H1 (cell line): Measurements from ENCODE around the gene KCNT1. TPM values are rescaled to one million over a fixed set of nuclear protein-coding genes. Genes with fewer than 3 reads are reported as not detected.

Experiments
- CBX8 ChIP-seq: fragments of 300-800, 300-1000 bp; sonication (generic); IDR thresholded peaks from 2 replicates; pipeline ENCODE4 v1.7.1; 2016; ENCODE audit warnings: low read depth, low read length, borderline replicate concordance
- SP4 ChIP-seq: IDR thresholded peaks from 2 replicates; pipeline ENCODE4 v1.6.1; 2012; ENCODE audit warnings: low read length, inconsistent platforms
- TCF12 ChIP-seq: IDR thresholded peaks from 2 replicates; pipeline ENCODE4 v1.6.1; 2011; ENCODE audit warnings: low read depth, mild to moderate bottlenecking, low read length
- polyA plus RNA-seq, 7 experiments: library from polyadenylated mRNA; depleted of rRNA in 3 of 7; stranded (reverse) in 5 of 7; unstranded in 2 of 7; fragments of >200 nt in 5 of 7; fragments of 200-250 nt in 2 of 7; gene quantifications; 1 replicate in 5 of 7; 2 replicates in 1 of 7; 4 replicates in 1 of 7; pipeline versions ENCODE4 v1.2.1 to v1.2.3, GENCODE V29; 2011 to 2013; ENCODE audit warnings: missing spikeins in 2 of 7, mixed read lengths in 2 of 7
- total RNA-seq: library from RNA; stranded (reverse); fragmentation: NEBNext Ultra II Directional; extraction: Animal tissue kit (Norgen Biotek cat#: 25700); gene quantifications from 2 replicates; pipeline ENCODE4 v1.2.1, GENCODE V29; 2021
- TF ChIP-seq, protein P1 (sequence below): fragments of 300-600 bp; sonication (generic); IDR thresholded peaks from 2 replicates; pipeline ENCODE4 v1.7.1; 2012; ENCODE audit warnings: low read length, moderate library complexity, mild to moderate bottlenecking, inconsistent platforms; ENCODE audit not compliant: insufficient replicate concordance

KCNT1 gene
- total and polyA plus RNA-seq, 2 of the 8 experiments (the other 6 are each of a cell fraction or from before 2014, with no cell fraction given) = 0.13 to 0.20 TPM

DNA sequence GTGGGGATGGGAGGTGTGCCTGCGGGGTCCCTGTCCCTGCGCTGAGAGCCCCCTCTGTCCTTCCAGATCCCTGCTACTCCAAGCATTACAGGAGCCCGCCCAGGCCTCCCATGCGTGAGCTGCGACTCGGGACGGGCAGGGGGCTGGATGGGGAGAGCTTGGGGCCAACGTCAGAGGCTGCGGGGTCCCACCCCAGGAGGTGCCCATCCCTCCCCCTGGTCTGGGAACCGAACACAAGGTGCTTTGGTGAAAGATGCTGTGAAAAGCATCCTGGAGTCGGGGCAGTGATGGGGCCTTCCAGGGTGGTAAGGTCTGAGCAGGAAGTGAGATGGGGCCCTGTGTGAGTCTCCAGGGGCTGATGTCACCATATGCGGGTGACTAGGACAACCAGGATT lies 36.2 kb upstream of the KCNT1 start (continued):
- no peak for TF ChIP-seq TCF12
- no peak for TF ChIP-seq SP4
- TF ChIP-seq, protein P1, sequence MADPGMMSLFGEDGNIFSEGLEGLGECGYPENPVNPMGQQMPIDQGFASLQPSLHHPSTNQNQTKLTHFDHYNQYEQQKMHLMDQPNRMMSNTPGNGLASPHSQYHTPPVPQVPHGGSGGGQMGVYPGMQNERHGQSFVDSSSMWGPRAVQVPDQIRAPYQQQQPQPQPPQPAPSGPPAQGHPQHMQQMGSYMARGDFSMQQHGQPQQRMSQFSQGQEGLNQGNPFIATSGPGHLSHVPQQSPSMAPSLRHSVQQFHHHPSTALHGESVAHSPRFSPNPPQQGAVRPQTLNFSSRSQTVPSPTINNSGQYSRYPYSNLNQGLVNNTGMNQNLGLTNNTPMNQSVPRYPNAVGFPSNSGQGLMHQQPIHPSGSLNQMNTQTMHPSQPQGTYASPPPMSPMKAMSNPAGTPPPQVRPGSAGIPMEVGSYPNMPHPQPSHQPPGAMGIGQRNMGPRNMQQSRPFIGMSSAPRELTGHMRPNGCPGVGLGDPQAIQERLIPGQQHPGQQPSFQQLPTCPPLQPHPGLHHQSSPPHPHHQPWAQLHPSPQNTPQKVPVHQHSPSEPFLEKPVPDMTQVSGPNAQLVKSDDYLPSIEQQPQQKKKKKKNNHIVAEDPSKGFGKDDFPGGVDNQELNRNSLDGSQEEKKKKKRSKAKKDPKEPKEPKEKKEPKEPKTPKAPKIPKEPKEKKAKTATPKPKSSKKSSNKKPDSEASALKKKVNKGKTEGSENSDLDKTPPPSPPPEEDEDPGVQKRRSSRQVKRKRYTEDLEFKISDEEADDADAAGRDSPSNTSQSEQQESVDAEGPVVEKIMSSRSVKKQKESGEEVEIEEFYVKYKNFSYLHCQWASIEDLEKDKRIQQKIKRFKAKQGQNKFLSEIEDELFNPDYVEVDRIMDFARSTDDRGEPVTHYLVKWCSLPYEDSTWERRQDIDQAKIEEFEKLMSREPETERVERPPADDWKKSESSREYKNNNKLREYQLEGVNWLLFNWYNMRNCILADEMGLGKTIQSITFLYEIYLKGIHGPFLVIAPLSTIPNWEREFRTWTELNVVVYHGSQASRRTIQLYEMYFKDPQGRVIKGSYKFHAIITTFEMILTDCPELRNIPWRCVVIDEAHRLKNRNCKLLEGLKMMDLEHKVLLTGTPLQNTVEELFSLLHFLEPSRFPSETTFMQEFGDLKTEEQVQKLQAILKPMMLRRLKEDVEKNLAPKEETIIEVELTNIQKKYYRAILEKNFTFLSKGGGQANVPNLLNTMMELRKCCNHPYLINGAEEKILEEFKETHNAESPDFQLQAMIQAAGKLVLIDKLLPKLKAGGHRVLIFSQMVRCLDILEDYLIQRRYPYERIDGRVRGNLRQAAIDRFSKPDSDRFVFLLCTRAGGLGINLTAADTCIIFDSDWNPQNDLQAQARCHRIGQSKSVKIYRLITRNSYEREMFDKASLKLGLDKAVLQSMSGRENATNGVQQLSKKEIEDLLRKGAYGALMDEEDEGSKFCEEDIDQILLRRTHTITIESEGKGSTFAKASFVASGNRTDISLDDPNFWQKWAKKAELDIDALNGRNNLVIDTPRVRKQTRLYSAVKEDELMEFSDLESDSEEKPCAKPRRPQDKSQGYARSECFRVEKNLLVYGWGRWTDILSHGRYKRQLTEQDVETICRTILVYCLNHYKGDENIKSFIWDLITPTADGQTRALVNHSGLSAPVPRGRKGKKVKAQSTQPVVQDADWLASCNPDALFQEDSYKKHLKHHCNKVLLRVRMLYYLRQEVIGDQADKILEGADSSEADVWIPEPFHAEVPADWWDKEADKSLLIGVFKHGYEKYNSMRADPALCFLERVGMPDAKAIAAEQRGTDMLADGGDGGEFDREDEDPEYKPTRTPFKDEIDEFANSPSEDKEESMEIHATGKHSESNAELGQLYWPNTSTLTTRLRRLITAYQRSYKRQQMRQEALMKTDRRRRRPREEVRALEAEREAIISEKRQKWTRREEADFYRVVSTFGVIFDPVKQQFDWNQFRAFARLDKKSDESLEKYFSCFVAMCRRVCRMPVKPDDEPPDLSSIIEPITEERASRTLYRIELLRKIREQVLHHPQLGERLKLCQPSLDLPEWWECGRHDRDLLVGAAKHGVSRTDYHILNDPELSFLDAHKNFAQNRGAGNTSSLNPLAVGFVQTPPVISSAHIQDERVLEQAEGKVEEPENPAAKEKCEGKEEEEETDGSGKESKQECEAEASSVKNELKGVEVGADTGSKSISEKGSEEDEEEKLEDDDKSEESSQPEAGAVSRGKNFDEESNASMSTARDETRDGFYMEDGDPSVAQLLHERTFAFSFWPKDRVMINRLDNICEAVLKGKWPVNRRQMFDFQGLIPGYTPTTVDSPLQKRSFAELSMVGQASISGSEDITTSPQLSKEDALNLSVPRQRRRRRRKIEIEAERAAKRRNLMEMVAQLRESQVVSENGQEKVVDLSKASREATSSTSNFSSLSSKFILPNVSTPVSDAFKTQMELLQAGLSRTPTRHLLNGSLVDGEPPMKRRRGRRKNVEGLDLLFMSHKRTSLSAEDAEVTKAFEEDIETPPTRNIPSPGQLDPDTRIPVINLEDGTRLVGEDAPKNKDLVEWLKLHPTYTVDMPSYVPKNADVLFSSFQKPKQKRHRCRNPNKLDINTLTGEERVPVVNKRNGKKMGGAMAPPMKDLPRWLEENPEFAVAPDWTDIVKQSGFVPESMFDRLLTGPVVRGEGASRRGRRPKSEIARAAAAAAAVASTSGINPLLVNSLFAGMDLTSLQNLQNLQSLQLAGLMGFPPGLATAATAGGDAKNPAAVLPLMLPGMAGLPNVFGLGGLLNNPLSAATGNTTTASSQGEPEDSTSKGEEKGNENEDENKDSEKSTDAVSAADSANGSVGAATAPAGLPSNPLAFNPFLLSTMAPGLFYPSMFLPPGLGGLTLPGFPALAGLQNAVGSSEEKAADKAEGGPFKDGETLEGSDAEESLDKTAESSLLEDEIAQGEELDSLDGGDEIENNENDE = no peak
- no peak for TF ChIP-seq CBX8
